Loucy (cell line): ENCODE data around the gene MYRIP.

Experiments used
- CTCF ChIP-seq: fragments of 200-600 bp; sonication (generic); conservative IDR thresholded peaks from 2 replicates; pipeline ENCODE4 v1.5.1; 2014; ENCODE audit warnings: mild to moderate bottlenecking, antibody characterized with exemption, low read length
- EZH2phosphoT487 ChIP-seq: fragments of 200-600 bp; IDR thresholded peaks from 2 replicates; pipeline ENCODE4 v1.6.1; 2018; ENCODE audit warnings: antibody characterized with exemption, mild to moderate bottlenecking, moderate library complexity, borderline replicate concordance

GRCh38 chr3:40229963-40230362 lies 420.6 kb downstream of the MYRIP start:
- no peak for TF ChIP-seq CTCF
- no peak for TF ChIP-seq EZH2phosphoT487
